K562 (cell line): ENCODE results near the gene GPR3. TPM values are rescaled to one million over a fixed set of nuclear protein-coding genes. Genes with fewer than 3 reads are reported as not detected.

Experiments used
- CTBP1 ChIP-seq: fragments of 450-650 bp; IDR thresholded peaks from 2 replicates; pipeline ENCODE4 v1.6.1; 2016; ENCODE audit warnings: borderline replicate concordance
- FOXK2 ChIP-seq, 2 experiments: fragments of 450-650 bp; IDR thresholded peaks in 1 of 2; conservative IDR thresholded peaks in 1 of 2; 2 replicates each; pipeline ENCODE4 v1.6.1; 2016; ENCODE audit warnings: low read depth in 2 of 2, mild to moderate bottlenecking in 1 of 2
- MYBL2 ChIP-seq, 2 experiments: fragments of 450-650 bp in 1 of 2; sonication (generic) in 1 of 2; formaldehyde crosslinking in 1 of 2; IDR thresholded peaks; 2 replicates each; pipeline versions ENCODE4 v1.6.1 to v1.8.1; 2017 to 2022; ENCODE audit warnings: borderline replicate concordance in 1 of 2, inconsistent platforms in 1 of 2, low read depth in 1 of 2, mild to moderate bottlenecking in 1 of 2, missing genetic modification reagents in 1 of 2, moderate library complexity in 1 of 2
- MYC ChIP-seq, 2 experiments: fragments of 250-450 bp in 1 of 2; sonication (Bioruptor Pico) in 1 of 2; IDR thresholded peaks; 2 replicates each; pipeline versions ENCODE4 v1.5.1 to v1.6.1; 2012 to 2021; ENCODE audit warnings: low read depth in 2 of 2, borderline replicate concordance in 1 of 2, improper control_type of control experiment in 1 of 2, low read length in 1 of 2, mild to moderate bottlenecking in 1 of 2, moderate library complexity in 1 of 2
- NCOA2 ChIP-seq, 2 experiments: fragments of 450-650 bp; IDR thresholded peaks; 2 replicates each; pipeline ENCODE4 v1.6.1; 2018; ENCODE audit warnings: mild to moderate bottlenecking in 2 of 2, moderate library complexity in 1 of 2; ENCODE audit not compliant: partially characterized antibody in 2 of 2
- PBX2 ChIP-seq, 2 experiments: IDR thresholded peaks in 1 of 2; conservative IDR thresholded peaks in 1 of 2; 2 replicates each; pipeline ENCODE4 v1.6.1; 2016; ENCODE audit warnings: low read depth in 2 of 2, mild to moderate bottlenecking in 1 of 2, missing compliant biosample characterization in 1 of 2, missing genetic modification characterization in 1 of 2, moderate library complexity in 1 of 2
- SPI1 ChIP-seq: IDR thresholded peaks from 2 replicates; pipeline ENCODE4 v1.6.1; 2011; ENCODE audit warnings: low read depth, low read length, control low read depth, borderline replicate concordance
- TEAD2 ChIP-seq: fragments of 450-650 bp; IDR thresholded peaks from 2 replicates; pipeline ENCODE4 v1.6.1; 2016; ENCODE audit warnings: missing genetic modification characterization, control low read depth, missing compliant biosample characterization
- THRB ChIP-seq: fragments of 450-650 bp; formaldehyde crosslinking; conservative IDR thresholded peaks from 2 replicates; pipeline ENCODE4 v1.4.0; 2022; ENCODE audit warnings: mild to moderate bottlenecking, missing genetic modification characterization
- ZBTB49 ChIP-seq: sonication (generic); formaldehyde crosslinking; IDR thresholded peaks from 2 replicates; pipeline ENCODE4 v1.8.0; 2022; ENCODE audit warnings: missing genetic modification reagents, mild to moderate bottlenecking, borderline replicate concordance
- ZMIZ1 ChIP-seq, 2 experiments: fragments of 150-350 bp in 1 of 2; IDR thresholded peaks; 2 replicates each; pipeline ENCODE4 v1.6.1; 2012 to 2016; ENCODE audit warnings: low read depth in 2 of 2, low read length in 2 of 2, mild to moderate bottlenecking in 1 of 2, moderate library complexity in 1 of 2
- polyA plus RNA-seq, 8 experiments: library from polyadenylated mRNA; depleted of rRNA in 4 of 8; stranded (reverse) in 5 of 8; unstranded in 3 of 8; fragments of >200 nt; fragmentation: Nextera tagmentation in 2 of 8; fragmentation: Illumina TruSeq in 1 of 8; extraction: Ambion mirVana in 2 of 8; extraction: Trizol in 1 of 8; gene quantifications; 2 replicates each; pipeline versions ENCODE4 v1.2.1 to v1.2.3, GENCODE V29; 2011 to 2014; ENCODE audit warnings: inconsistent platforms in 1 of 8, missing spikeins in 1 of 8
- total RNA-seq, 7 experiments: library from RNA; depleted of rRNA in 6 of 7; stranded (reverse); fragments of >200 nt in 6 of 7; fragmentation: Illumina TruSeq in 2 of 7; extraction: Trizol in 2 of 7; gene quantifications; 2 replicates each; pipeline versions ENCODE4 v1.2.1 to v1.2.3, GENCODE V29; 2011 to 2021; ENCODE audit warnings: low replicate concordance in 1 of 7
- TF ChIP-seq, protein P1 (sequence below): fragments of 450-650 bp; IDR thresholded peaks from 2 replicates; pipeline ENCODE4 v1.6.1; 2014; ENCODE audit warnings: low read depth, mild to moderate bottlenecking, moderate library complexity, borderline replicate concordance

The GPR3 gene
- total and polyA plus RNA-seq, 9 of the 15 experiments (the other 6 are each of a cell fraction or from before 2014, with no cell fraction given) = 0.24 to 11.5 (median 3.7) TPM

- TF ChIP-seq THRB (CRISPR knock-in tag) (no peak), ZMIZ1 (IDR thresholded peaks at IDR 0.05; ENCODE audit: low read depth in 2 of 2, low read length in 2 of 2) (no peak), MYBL2 (IDR thresholded peaks at IDR 0.05; ENCODE audit: low read depth) (no peak), MYBL2 (CRISPR knock-in tag; IDR thresholded peaks at IDR 0.05; ENCODE audit: borderline replicate concordance) (no peak), PBX2 (CRISPR knock-in tag; IDR thresholded peaks at IDR 0.05; ENCODE audit: low read depth) (no peak), PBX2 (tag; conservative IDR thresholded peaks at IDR 0.05; ENCODE audit: low read depth) (no peak), CTBP1 (no peak), FOXK2 (conservative IDR thresholded peaks at IDR 0.05 in 1 of 2, IDR thresholded peaks at IDR 0.05 in 1 of 2; ENCODE audit: low read depth in 2 of 2) (no peak), SPI1 (0 out of 2 replicates have a peak, but pooled peaks have one; percentile 32), TEAD2 (tag) (no peak), NCOA2 (IDR thresholded peaks at IDR 0.05; ENCODE audit: partially characterized antibody in 2 of 2) (no peak), ZBTB49 (no peak), MYC (IDR thresholded peaks at IDR 0.05; ENCODE audit: low read depth, low read length) (peak; percentile 13; the same call in 1 of the 2 replicates), MYC (CRISPR knock-in tag; IDR thresholded peaks at IDR 0.05; ENCODE audit: borderline replicate concordance, low read depth) (no peak)
- TF ChIP-seq, protein P1, sequence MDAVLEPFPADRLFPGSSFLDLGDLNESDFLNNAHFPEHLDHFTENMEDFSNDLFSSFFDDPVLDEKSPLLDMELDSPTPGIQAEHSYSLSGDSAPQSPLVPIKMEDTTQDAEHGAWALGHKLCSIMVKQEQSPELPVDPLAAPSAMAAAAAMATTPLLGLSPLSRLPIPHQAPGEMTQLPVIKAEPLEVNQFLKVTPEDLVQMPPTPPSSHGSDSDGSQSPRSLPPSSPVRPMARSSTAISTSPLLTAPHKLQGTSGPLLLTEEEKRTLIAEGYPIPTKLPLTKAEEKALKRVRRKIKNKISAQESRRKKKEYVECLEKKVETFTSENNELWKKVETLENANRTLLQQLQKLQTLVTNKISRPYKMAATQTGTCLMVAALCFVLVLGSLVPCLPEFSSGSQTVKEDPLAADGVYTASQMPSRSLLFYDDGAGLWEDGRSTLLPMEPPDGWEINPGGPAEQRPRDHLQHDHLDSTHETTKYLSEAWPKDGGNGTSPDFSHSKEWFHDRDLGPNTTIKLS = no peak
Observed at GRCh38 chr1:27377760-27378495, 14.5 kb upstream of the GPR3 start (continued).
